Right ventricle myocardium superior (tissue), 1 donor: ENCODE data around the gene FRK. TPM values are rescaled to one million over a fixed set of nuclear protein-coding genes. Genes with fewer than 3 reads are reported as not detected.
"Not testable (repeated sequence)": the region's sequence is repeated elsewhere in the genome, so short reads cannot be mapped to it uniquely, and the experiment has no call there.

ENCODE experiments used
- ATAC-seq: fragments of 200-7000 bp; cut with Tn5 transposase; one replicate; pipeline ENCODE4 v1.9.1; 2020; ENCODE audit warnings: mild to moderate bottlenecking; ENCODE audit not compliant: poor library complexity
- DNase-seq: peaks from one replicate; pipeline ENCODE4 v3.0.0-alpha.2; 2020
- intact Hi-C: fragments of 100-400 bp; cut with DNase I; formaldehyde crosslinking; loops from one replicate; pipeline ENCODE4 v1.11.2; 2022
- long read RNA-seq: library from polyadenylated mRNA; unstranded; transcript quantifications from one replicate; pipeline ENCODE4 v2.0.0, GENCODE V29; 2021
- total RNA-seq: library from RNA; stranded (reverse); fragmentation: NEBNext Ultra II Directional; extraction: Animal tissue kit (Norgen Biotek cat#: 25700); gene quantifications from one replicate; pipeline ENCODE4 v1.2.1, GENCODE V29; 2021
- donor health status: DM: no; HTN: yes; CAD: no; lungs with severe emphysema.

FRK gene
- total RNA-seq = 7.5 TPM
- long read RNA-seq, partial matches to known transcripts = 1 of 20 reads
- long read RNA-seq, other reads (novel, unspliced or antisense) = 19 of 20 reads

- ATAC-seq = peak; percentile 85
- no peak for DNase-seq
Measured at GRCh38 chr6:116060572-116061283, at the start of gene FRK. Gene FRK (minus strand): TSS chr6:116060891. CDS start chr6:116060311, 580 bp downstream.

GRCh38 chr6:116108836-116109235 is 48.1 kb upstream of the FRK start:
- intact Hi-C loops = no loop called here
- ATAC-seq (no peak), DNase-seq (no peak)

More at GRCh38 chr6:116060572-116061283, at the start of gene FRK:
- intact Hi-C loops = no loop called here

DNA sequence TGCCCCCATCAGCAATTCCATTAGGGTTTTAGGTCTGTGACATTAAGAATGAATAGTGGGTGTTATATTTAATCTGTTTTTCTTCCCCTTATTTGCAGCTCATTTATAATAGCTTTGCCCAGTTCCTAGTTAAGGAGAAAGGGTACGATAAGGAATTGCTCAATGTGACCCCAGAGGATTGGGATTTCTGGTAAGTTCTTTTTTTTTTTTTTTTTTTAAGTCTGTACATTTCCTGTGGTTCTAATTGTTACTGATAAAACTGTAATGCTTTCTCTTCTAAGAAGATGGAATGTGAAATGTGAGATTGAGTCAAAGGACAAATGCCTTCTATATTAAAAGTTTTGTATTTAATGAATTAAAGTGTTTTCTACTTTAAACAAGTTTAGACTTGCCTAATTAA is 45.5 kb upstream of the FRK start:
- no peak for DNase-seq
- intact Hi-C loops = no loop called here
- no peak for ATAC-seq

GRCh38 chr6:116105247-116105646 is 44.6 kb upstream of the FRK start:
- ATAC-seq (no peak), DNase-seq (no peak)
- intact Hi-C loops = no loop called here

DNA sequence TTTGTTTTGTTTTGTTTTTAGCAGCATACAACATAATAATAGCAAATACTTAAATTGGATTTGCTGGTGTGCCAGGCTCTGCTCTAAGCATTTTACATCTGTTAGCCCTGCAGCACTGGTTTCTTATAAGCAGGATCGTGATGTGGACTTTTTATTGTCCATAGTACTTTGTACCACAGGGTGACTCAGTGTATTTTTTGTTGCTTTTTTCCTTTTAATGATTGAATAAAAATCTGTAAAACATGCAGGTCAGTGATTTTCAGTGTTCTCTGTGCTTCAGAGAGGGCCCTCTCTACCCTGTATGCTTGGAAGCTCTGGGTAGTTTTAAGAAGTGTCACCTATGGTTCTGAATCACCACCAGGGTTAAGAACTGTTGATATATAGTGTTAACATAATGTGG is 43.9 kb upstream of the FRK start:
- intact Hi-C loops = no loop called here
- DNase-seq (no peak), ATAC-seq (no peak)

- intact Hi-C loops = no loop called here
- DNase-seq (no peak), ATAC-seq (no peak)
Measured at GRCh38 chr6:116102873-116103272, 42.2 kb upstream of the FRK start.

- DNase-seq (no peak), ATAC-seq (no peak)
- intact Hi-C loops = no loop called here
Measured at GRCh38 chr6:116101790-116102189, 41.1 kb upstream of the FRK start.

DNA sequence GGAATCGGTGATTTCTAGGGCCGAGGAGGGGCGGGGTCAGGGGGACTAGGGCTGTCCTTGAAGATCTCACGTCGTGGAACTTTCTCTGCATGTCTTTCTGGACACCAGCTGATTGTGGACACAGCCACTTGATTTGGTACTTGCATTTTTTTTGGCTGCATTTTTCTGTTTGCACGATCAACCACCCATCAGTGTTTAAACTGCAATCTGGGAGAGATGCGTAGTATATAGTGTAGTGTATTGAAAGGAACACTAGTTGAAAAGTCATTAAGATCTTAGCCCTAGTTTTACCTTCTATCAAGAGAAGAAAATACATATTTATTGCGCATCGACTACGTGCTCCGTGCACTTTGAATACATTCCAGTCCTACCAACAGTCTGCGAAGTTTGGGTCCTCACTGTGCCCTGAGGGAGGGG is 40.6 kb upstream of the FRK start:
- DNase-seq = no peak
- no peak for ATAC-seq
- intact Hi-C loops = no loop called here

GRCh38 chr6:116100419-116101301 is 40.0 kb upstream of the FRK start, which contains the start of gene NT5DC1:
Gene NT5DC1 (plus strand): TSS chr6:116100853. CDS start chr6:116100931, 78 bp downstream.
- DNase-seq = peak; percentile 91
- intact Hi-C loops = no loop called here
- peak; percentile 97 for ATAC-seq

DNA sequence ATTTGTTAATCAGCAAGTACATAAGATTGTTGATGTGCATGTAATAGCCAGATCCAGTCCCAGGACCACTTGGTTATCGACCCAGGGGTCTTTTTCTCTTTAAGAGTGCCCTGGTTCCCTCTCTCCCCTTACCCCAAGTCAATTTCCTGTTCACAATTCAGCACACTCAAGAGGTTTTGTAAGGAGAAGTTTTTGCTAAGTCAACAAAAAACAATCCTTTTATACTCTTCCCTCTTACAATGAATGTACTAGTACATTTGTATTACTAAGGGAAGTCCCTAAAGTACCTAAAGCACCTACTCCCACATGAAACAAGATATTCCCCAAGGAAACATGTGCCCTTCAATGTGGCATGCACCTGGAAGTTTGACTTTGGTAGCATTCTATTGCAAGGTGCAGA is 38.3 kb upstream of the FRK start:
- intact Hi-C loops = no loop called here
- DNase-seq (no peak), ATAC-seq (no peak)

GRCh38 chr6:116096979-116097816 is 36.5 kb upstream of the FRK start:
- DNase-seq = no peak
- intact Hi-C loops = no loop called here
- ATAC-seq = no peak

GRCh38 chr6:116096048-116096759 is 35.5 kb upstream of the FRK start:
- intact Hi-C loops, DNase-seq, ATAC-seq: not testable (repeated sequence)

DNA sequence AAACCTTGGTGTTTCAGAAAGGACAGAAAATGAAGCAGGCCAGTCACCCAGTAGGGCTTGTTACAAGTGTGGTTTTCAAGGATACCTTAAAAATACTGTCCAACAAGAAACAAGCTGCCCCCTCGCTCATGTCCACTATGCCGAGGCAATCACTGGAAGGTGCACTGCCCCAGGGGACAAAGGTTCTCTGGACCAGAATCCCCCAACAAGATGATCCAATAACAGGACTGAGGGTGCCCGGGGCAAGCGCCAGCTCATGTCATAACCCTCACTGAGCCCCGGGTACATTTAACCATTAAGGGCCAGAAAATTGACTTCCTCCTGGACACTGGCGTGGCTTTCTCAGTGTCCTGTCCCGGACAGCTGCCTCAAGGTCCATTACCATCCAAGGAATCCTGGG is 33.4 kb upstream of the FRK start:
- intact Hi-C loops = loop anchor here (2.0 kb wide), 1 partner anchor 81 kb away; no protein-coding TSS in a partner anchor
- no peak for DNase-seq
- no peak for ATAC-seq

GRCh38 chr6:116090251-116090650 is 29.6 kb upstream of the FRK start:
- DNase-seq = no peak
- intact Hi-C loops = no loop called here
- ATAC-seq = no peak

GRCh38 chr6:116088946-116089345 is 28.3 kb upstream of the FRK start:
- ATAC-seq = no peak
- DNase-seq = no peak
- intact Hi-C loops = no loop called here

- no peak for DNase-seq
- intact Hi-C loops = no loop called here
- no peak for ATAC-seq
Measured at GRCh38 chr6:116087437-116088027, 26.8 kb upstream of the FRK start.

- ATAC-seq = no peak
Measured at GRCh38 chr6:116084284-116084683, 23.6 kb upstream of the FRK start.

DNA sequence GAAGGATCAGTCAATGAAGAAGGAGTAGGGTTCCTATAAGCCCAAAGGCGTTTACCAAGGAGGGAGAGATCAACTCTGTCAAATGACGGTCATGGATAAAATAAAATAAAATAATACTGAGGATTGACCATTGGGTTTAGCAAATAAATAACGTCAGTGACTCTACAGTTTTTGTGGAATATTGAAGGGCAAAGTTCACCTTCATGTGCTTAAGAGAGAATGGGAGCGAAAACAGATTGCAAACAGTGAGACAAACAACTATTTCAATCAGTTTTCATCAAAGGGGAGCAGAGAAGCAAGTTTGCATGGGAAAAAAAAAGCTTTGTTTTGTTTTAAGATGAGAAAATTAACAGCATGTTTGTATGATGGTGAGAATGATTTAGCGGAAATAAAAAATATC is 22.4 kb upstream of the FRK start:
- intact Hi-C loops = no loop called here
- ATAC-seq (no peak), DNase-seq (no peak)

More at GRCh38 chr6:116084284-116084683, 23.6 kb upstream of the FRK start:
- DNase-seq = no peak
- intact Hi-C loops = no loop called here
